ENCODE results near the gene CELF2. TPM values are rescaled to one million over a fixed set of nuclear protein-coding genes. Genes with fewer than 3 reads are reported as not detected.

CELF2 gene
- total RNA-seq, 6 donors from 2014 or later: 82.7 to 193 (median 120) TPM

- 90 to 94% methylated on average over 4 of the region's 4 CpGs for WGBS, 2 donors
- no peak for ATAC-seq (ENCODE audit: low FRiP score in 2 of 2)
- H3K27ac ChIP-seq: no peak overlapping the region
- H3K4me1 ChIP-seq: no peaks in the 10 kb centered on the region
- TF ChIP-seq EP300 (IDR thresholded peaks at IDR 0.05): no peak
- no peak for TF ChIP-seq POLR2A (IDR thresholded peaks at IDR 0.05)
- TF ChIP-seq, protein P1, sequence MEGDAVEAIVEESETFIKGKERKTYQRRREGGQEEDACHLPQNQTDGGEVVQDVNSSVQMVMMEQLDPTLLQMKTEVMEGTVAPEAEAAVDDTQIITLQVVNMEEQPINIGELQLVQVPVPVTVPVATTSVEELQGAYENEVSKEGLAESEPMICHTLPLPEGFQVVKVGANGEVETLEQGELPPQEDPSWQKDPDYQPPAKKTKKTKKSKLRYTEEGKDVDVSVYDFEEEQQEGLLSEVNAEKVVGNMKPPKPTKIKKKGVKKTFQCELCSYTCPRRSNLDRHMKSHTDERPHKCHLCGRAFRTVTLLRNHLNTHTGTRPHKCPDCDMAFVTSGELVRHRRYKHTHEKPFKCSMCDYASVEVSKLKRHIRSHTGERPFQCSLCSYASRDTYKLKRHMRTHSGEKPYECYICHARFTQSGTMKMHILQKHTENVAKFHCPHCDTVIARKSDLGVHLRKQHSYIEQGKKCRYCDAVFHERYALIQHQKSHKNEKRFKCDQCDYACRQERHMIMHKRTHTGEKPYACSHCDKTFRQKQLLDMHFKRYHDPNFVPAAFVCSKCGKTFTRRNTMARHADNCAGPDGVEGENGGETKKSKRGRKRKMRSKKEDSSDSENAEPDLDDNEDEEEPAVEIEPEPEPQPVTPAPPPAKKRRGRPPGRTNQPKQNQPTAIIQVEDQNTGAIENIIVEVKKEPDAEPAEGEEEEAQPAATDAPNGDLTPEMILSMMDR (IDR thresholded peaks at IDR 0.05): no peak
- no peak for TF ChIP-seq POLR2AphosphoS5 (IDR thresholded peaks at IDR 0.05)
- no peaks in the 10 kb centered on the region for H3K36me3 ChIP-seq
- H3K27me3 ChIP-seq: no peaks in the 10 kb centered on the region
- H3K4me3 ChIP-seq: no peak overlapping the region
- no peaks in the 10 kb centered on the region for H3K9me3 ChIP-seq
- no peak for DNase-seq
Measured at GRCh38 chr10:11074536-11075267, 57.0 kb downstream of the CELF2 start.

GRCh38 chr10:11076221-11076620, 58.5 kb downstream of the CELF2 start:
- ATAC-seq (ENCODE audit: low FRiP score in 2 of 2) (no peak), DNase-seq (no peak)
- H3K4me1 ChIP-seq: peaks cover 0 to 3% (median 0%) of the 10 kb centered on the region in 4 donors
- no peak overlapping the region for H3K4me3 ChIP-seq
- no peaks in the 10 kb centered on the region for H3K9me3 ChIP-seq
- no peaks in the 10 kb centered on the region for H3K27me3 ChIP-seq
- H3K36me3 ChIP-seq: no peaks in the 10 kb centered on the region
- TF ChIP-seq EP300 (IDR thresholded peaks at IDR 0.05): no peak
- TF ChIP-seq POLR2A (IDR thresholded peaks at IDR 0.05): no peak
- TF ChIP-seq POLR2AphosphoS5 (IDR thresholded peaks at IDR 0.05): no peak
- TF ChIP-seq, protein P1 (IDR thresholded peaks at IDR 0.05): no peak
- WGBS, 2 donors: 71 to 77% methylated on average over 4 of the region's 4 CpGs
- no peak overlapping the region for H3K27ac ChIP-seq

DNA sequence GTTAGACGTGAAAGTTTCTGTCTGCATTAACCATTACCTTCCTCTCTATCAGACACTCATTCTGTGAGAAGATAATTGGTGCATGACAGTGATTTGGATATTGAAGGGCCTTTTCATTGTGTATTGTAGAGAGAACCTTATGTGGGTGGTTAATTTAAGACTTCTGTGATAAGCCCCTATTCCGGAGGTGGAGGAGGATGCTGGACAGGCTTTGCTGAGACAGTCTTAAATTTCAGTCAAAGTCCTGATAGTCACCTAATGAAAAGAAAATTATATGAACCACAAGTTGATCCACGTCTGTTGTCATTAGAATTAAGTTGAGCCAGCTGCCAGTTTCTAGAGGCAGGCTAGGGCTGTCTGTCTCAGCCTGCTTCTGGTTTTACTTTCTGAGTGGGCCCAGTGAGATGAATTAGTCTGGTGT, 62.9 kb downstream of the CELF2 start:
- Histone ChIP-seq H3K9me3 (no peaks in the 10 kb centered on the region), H3K36me3 (no peaks in the 10 kb centered on the region), H3K27ac (no peak overlapping the region), H3K4me3 (no peak overlapping the region), H3K27me3 (no peaks in the 10 kb centered on the region), H3K4me1 (peaks cover 0 to 8% (median 0%) of the 10 kb centered on the region in 4 donors)
- DNase-seq (no peak), ATAC-seq (ENCODE audit: low FRiP score in 2 of 2) (no peak)
- 69 to 85% methylated on average over 3 of the region's 3 CpGs for WGBS, 2 donors
- TF ChIP-seq POLR2A (IDR thresholded peaks at IDR 0.05): no peak
- TF ChIP-seq, protein P1 (IDR thresholded peaks at IDR 0.05): no peak
- TF ChIP-seq POLR2AphosphoS5 (IDR thresholded peaks at IDR 0.05): no peak
- TF ChIP-seq EP300 (IDR thresholded peaks at IDR 0.05): no peak

- no peak for TF ChIP-seq POLR2AphosphoS5 (IDR thresholded peaks at IDR 0.05)
- no peak for TF ChIP-seq EP300 (IDR thresholded peaks at IDR 0.05)
- TF ChIP-seq, protein P1 (IDR thresholded peaks at IDR 0.05): no peak
- no peak for TF ChIP-seq POLR2A (IDR thresholded peaks at IDR 0.05)
- DNase-seq: no peak
- 36 to 39% methylated on average over 3 of the region's 3 CpGs for WGBS, 2 donors
Measured at GRCh38 chr10:11081408-11081807, 63.7 kb downstream of the CELF2 start.

GRCh38 chr10:11082526-11082925, 64.9 kb downstream of the CELF2 start:
- DNase-seq: no peak
- WGBS, 2 donors: 0% methylated on average over 1 of the region's 1 CpG
- Histone ChIP-seq H3K27me3 (no peaks in the 10 kb centered on the region), H3K4me3 (no peak overlapping the region), H3K27ac (no peak overlapping the region), H3K4me1 (peaks cover 0 to 8% (median 0%) of the 10 kb centered on the region in 4 donors), H3K36me3 (no peaks in the 10 kb centered on the region), H3K9me3 (no peaks in the 10 kb centered on the region)
- ATAC-seq (ENCODE audit: low FRiP score in 2 of 2): peak in 1 of 2 donors; percentile 44
- no peak for TF ChIP-seq POLR2A (IDR thresholded peaks at IDR 0.05)
- TF ChIP-seq, protein P1 (IDR thresholded peaks at IDR 0.05): no peak
- TF ChIP-seq EP300 (IDR thresholded peaks at IDR 0.05): no peak

More at GRCh38 chr10:11081408-11081807, 63.7 kb downstream of the CELF2 start:
- Histone ChIP-seq H3K4me1 (peaks cover 0 to 8% (median 0%) of the 10 kb centered on the region in 4 donors), H3K27ac (no peak overlapping the region), H3K36me3 (no peaks in the 10 kb centered on the region), H3K9me3 (no peaks in the 10 kb centered on the region), H3K27me3 (no peaks in the 10 kb centered on the region), H3K4me3 (no peak overlapping the region)
- no peak for ATAC-seq (ENCODE audit: low FRiP score in 2 of 2)
